ENCODE data around the gene TSR3.

DNA sequence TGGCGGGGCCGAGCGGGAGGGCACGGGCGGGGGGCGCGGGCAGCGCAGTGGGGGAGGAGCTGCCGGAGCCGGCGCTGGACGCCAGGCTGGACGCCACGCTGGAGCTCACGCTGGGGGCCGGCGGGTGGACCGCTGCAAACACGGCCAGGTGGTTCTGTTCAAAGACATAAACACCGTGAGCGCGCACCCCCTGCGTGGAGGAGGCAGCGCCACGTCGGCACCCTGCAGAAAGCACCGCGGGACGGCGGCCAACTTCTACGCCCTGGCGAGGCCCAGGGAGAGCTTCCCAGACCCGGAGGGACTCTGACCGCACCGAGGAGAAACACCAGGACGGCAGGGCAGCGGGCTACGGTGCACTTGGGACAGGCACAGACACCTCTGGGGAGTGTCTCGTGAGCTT is 33.6 kb upstream of the TSR3 start:
- TF ChIP-seq, protein P1, sequence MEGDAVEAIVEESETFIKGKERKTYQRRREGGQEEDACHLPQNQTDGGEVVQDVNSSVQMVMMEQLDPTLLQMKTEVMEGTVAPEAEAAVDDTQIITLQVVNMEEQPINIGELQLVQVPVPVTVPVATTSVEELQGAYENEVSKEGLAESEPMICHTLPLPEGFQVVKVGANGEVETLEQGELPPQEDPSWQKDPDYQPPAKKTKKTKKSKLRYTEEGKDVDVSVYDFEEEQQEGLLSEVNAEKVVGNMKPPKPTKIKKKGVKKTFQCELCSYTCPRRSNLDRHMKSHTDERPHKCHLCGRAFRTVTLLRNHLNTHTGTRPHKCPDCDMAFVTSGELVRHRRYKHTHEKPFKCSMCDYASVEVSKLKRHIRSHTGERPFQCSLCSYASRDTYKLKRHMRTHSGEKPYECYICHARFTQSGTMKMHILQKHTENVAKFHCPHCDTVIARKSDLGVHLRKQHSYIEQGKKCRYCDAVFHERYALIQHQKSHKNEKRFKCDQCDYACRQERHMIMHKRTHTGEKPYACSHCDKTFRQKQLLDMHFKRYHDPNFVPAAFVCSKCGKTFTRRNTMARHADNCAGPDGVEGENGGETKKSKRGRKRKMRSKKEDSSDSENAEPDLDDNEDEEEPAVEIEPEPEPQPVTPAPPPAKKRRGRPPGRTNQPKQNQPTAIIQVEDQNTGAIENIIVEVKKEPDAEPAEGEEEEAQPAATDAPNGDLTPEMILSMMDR (IDR thresholded peaks at IDR 0.05; ENCODE audit: borderline replicate concordance, extremely low read depth, low read length, poor library complexity, severe bottlenecking) = no peak
- TF ChIP-seq EZH2 (IDR thresholded peaks at IDR 0.05; ENCODE audit: borderline replicate concordance, low read depth, low read length, severe bottlenecking) = no peak

Measured in DND-41 (cell line).